ENCODE data around the gene MCRIP2. TPM values are rescaled to one million over a fixed set of nuclear protein-coding genes. Genes with fewer than 3 reads are reported as not detected.

Gene MCRIP2
- total RNA-seq, 4 donors from 2014 or later, result 19.2 to 60.7 (median 39.7) TPM

- TF ChIP-seq CTCF (IDR thresholded peaks at IDR 0.05; ENCODE audit: low read depth), result no peak
Measured at GRCh38 chr16:642189-643049, 791 bp downstream of the MCRIP2 start.

GRCh38 chr16:643050-643368, 1.4 kb downstream of the MCRIP2 start:
- no peak for TF ChIP-seq CTCF (IDR thresholded peaks at IDR 0.05; ENCODE audit: low read depth)

GRCh38 chr16:644556-644955, 2.9 kb downstream of the MCRIP2 start:
- no peak for TF ChIP-seq CTCF (IDR thresholded peaks at IDR 0.05; ENCODE audit: low read depth)

- no peak for TF ChIP-seq CTCF (IDR thresholded peaks at IDR 0.05; ENCODE audit: low read depth)
Measured at GRCh38 chr16:645852-646678, 4.4 kb downstream of the MCRIP2 start.

GRCh38 chr16:646679-647172, 5.1 kb downstream of the MCRIP2 start:
- TF ChIP-seq CTCF (IDR thresholded peaks at IDR 0.05; ENCODE audit: low read depth), result no peak

GRCh38 chr16:647173-647902, 5.7 kb downstream of the MCRIP2 start:
- no peak for TF ChIP-seq CTCF (IDR thresholded peaks at IDR 0.05; ENCODE audit: low read depth)

All from subcutaneous adipose tissue (tissue), 4 donors.